Panc1 (cell line): ENCODE results near the gene PHPT1.

ENCODE experiments used
- POLR2AphosphoS5 ChIP-seq: IDR thresholded peaks from 2 replicates; pipeline ENCODE4 v1.6.1; 2012; ENCODE audit warnings: mild to moderate bottlenecking, low read depth, low read length, moderate library complexity
- SIN3A ChIP-seq: IDR thresholded peaks from 2 replicates; pipeline ENCODE4 v1.6.1; 2012; ENCODE audit warnings: low read depth, mild to moderate bottlenecking, low read length, moderate library complexity, borderline replicate concordance; ENCODE audit not compliant: insufficient read depth
- TF ChIP-seq, protein P1 (sequence below): fragments of 450-650 bp; IDR thresholded peaks from 2 replicates; pipeline ENCODE4 v1.5.1; 2017; ENCODE audit warnings: mild to moderate bottlenecking
- TF ChIP-seq, protein P2 (sequence below), 2 experiments: IDR thresholded peaks; 2 replicates each; pipeline ENCODE4 v1.6.1; 2011 to 2012; ENCODE audit warnings: low read depth in 2 of 2, control low read depth in 1 of 2, low read length in 1 of 2, mild to moderate bottlenecking in 1 of 2, moderate library complexity in 1 of 2; ENCODE audit not compliant: insufficient read depth in 1 of 2

DNA sequence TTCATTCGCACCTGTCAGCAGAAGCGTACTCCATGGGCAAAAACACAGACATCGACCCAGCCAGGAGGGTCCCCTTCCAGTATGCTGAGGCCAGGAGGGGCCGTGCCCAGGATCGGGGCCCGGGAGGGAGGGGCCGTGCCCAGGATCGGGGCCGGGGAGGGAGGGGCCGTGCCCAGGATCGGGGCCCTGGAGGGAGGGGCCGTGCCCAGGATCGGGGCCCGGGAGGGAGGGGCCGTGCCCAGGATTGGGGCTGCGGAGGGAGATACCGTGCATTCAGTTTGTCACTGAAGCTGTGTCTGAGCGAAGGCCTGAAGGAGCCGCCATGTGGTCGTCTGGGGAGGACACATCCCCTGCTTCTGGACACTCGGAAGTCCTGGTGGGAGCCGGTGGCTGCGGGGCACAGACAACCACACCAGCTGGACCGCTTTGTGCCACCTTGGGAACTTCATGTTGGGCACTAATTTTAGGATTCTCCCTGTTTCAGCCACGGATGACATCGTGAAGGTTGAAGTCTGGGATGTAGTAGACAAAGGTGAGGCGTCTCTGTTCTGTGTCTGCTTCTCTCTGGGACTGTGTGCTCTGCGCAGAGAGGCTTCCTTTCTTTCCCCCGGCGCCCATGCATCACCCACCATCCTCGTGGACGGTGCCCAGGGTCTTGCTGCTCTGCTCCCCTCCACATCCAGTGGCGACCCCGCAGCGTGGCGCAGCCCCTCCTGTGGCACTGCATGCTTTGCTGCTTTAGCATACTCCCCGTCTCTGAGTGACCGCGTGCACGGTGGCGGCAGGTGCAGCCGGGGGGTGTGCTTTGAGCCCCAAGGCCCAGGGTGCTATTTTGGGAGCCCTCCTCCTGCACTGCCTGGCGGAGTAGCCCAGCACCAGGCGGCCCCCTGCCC is 23.7 kb upstream of the PHPT1 start:
- TF ChIP-seq, protein P1, sequence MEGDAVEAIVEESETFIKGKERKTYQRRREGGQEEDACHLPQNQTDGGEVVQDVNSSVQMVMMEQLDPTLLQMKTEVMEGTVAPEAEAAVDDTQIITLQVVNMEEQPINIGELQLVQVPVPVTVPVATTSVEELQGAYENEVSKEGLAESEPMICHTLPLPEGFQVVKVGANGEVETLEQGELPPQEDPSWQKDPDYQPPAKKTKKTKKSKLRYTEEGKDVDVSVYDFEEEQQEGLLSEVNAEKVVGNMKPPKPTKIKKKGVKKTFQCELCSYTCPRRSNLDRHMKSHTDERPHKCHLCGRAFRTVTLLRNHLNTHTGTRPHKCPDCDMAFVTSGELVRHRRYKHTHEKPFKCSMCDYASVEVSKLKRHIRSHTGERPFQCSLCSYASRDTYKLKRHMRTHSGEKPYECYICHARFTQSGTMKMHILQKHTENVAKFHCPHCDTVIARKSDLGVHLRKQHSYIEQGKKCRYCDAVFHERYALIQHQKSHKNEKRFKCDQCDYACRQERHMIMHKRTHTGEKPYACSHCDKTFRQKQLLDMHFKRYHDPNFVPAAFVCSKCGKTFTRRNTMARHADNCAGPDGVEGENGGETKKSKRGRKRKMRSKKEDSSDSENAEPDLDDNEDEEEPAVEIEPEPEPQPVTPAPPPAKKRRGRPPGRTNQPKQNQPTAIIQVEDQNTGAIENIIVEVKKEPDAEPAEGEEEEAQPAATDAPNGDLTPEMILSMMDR = no peak
- TF ChIP-seq SIN3A (no peak), POLR2AphosphoS5 (no peak)
- TF ChIP-seq, protein P2, sequence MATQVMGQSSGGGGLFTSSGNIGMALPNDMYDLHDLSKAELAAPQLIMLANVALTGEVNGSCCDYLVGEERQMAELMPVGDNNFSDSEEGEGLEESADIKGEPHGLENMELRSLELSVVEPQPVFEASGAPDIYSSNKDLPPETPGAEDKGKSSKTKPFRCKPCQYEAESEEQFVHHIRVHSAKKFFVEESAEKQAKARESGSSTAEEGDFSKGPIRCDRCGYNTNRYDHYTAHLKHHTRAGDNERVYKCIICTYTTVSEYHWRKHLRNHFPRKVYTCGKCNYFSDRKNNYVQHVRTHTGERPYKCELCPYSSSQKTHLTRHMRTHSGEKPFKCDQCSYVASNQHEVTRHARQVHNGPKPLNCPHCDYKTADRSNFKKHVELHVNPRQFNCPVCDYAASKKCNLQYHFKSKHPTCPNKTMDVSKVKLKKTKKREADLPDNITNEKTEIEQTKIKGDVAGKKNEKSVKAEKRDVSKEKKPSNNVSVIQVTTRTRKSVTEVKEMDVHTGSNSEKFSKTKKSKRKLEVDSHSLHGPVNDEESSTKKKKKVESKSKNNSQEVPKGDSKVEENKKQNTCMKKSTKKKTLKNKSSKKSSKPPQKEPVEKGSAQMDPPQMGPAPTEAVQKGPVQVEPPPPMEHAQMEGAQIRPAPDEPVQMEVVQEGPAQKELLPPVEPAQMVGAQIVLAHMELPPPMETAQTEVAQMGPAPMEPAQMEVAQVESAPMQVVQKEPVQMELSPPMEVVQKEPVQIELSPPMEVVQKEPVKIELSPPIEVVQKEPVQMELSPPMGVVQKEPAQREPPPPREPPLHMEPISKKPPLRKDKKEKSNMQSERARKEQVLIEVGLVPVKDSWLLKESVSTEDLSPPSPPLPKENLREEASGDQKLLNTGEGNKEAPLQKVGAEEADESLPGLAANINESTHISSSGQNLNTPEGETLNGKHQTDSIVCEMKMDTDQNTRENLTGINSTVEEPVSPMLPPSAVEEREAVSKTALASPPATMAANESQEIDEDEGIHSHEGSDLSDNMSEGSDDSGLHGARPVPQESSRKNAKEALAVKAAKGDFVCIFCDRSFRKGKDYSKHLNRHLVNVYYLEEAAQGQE (IDR thresholded peaks at IDR 0.05; ENCODE audit: insufficient read depth in 1 of 2, low read depth in 2 of 2, low read length in 1 of 2) = no peak
